HCT116 (cell line): ENCODE data around the gene DMD.

Experiments
- EZH2 ChIP-seq: fragments of 200-600 bp; sonication (generic); IDR thresholded peaks from 2 replicates; pipeline ENCODE4 v1.6.1; 2017; ENCODE audit warnings: antibody characterized with exemption, mixed run types
- EZH2phosphoT487 ChIP-seq: fragments of 200-600 bp; IDR thresholded peaks from 2 replicates; pipeline ENCODE4 v1.6.1; 2018; ENCODE audit warnings: antibody characterized with exemption, borderline replicate concordance
- POLR2A ChIP-seq: IDR thresholded peaks from 2 replicates; pipeline ENCODE4 v1.7.0; 2011; ENCODE audit warnings: borderline replicate concordance; ENCODE audit not compliant: insufficient read depth, insufficient read length; ENCODE audit errors: extremely low read depth
- TF ChIP-seq, protein P1 (sequence below), 3 experiments: fragments of 200-600 bp in 1 of 3; sonication (generic) in 1 of 3; IDR thresholded peaks in 2 of 3; conservative IDR thresholded peaks in 1 of 3; 2 replicates each; pipeline ENCODE4 v1.5.1; 2012 to 2017; ENCODE audit warnings: low read depth in 2 of 3, low read length in 2 of 3, antibody characterized with exemption in 1 of 3, borderline replicate concordance in 1 of 3, control low read depth in 1 of 3, mild to moderate bottlenecking in 1 of 3, mixed read lengths in 1 of 3, mixed run types in 1 of 3, moderate library complexity in 1 of 3; ENCODE audit not compliant: insufficient read depth in 1 of 3

DNA sequence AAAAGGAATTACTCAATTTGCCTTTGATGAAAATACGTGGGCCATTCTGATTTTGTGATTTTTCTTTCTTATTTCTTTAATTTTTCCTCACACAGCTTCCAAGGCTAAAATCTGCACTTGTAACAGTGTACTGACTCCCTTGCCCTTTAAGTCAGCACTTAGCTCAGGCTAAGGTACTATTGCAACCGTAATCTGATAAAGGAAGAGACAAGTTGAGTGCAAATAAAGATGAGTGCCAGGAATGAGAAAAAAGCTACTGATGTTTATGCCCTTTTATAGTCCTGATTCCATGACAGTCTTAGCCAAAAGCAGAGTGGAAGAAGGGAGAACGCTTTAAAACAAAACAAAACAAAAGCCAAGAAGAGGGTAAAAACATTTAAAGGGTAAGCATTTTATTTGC, 6.0 kb downstream of the DMD start:
- no peak for TF ChIP-seq POLR2A
- no peak for TF ChIP-seq EZH2
- no peak for TF ChIP-seq EZH2phosphoT487
- TF ChIP-seq, protein P1, sequence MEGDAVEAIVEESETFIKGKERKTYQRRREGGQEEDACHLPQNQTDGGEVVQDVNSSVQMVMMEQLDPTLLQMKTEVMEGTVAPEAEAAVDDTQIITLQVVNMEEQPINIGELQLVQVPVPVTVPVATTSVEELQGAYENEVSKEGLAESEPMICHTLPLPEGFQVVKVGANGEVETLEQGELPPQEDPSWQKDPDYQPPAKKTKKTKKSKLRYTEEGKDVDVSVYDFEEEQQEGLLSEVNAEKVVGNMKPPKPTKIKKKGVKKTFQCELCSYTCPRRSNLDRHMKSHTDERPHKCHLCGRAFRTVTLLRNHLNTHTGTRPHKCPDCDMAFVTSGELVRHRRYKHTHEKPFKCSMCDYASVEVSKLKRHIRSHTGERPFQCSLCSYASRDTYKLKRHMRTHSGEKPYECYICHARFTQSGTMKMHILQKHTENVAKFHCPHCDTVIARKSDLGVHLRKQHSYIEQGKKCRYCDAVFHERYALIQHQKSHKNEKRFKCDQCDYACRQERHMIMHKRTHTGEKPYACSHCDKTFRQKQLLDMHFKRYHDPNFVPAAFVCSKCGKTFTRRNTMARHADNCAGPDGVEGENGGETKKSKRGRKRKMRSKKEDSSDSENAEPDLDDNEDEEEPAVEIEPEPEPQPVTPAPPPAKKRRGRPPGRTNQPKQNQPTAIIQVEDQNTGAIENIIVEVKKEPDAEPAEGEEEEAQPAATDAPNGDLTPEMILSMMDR (IDR thresholded peaks at IDR 0.05 in 2 of 3, conservative IDR thresholded peaks at IDR 0.05 in 1 of 3; ENCODE audit: borderline replicate concordance in 1 of 3, insufficient read depth in 1 of 3, low read depth in 2 of 3, low read length in 2 of 3), result no peak
